ENCODE data around the gene PRR19.

PRR19 gene

DNA sequence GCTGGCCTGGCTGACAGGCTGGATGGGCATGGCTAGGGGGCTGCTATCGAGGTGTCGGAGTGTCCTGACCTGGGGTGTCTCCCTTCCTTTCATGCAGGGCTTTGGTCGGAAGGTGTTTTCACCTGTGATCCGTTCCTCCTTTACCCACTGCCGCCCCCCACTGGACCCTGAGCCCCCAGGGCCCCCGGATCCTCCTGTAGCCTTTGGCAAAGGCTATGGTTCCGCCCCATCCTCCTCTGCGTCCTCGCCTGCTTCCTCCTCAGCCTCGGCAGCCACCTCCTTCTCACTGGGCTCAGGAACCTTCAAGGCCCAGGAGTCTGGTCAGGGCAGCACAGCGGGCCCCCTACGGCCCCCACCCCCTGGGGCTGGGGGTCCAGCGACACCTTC, 11.8 kb upstream of the PRR19 start:
- Histone ChIP-seq H3K4me1 (ENCODE audit: control insufficient read depth, low read length) (peaks cover 18% of the 10 kb centered on the region), H3F3A (ENCODE audit: control insufficient read depth, insufficient read depth) (no peaks in the 10 kb centered on the region), H3K9me3 (ENCODE audit: control insufficient read depth, insufficient read depth, low read length) (no peaks in the 10 kb centered on the region), H4K20me1 (ENCODE audit: control insufficient read depth, insufficient read depth, low read depth, low read length) (0 out of 2 replicates have a peak, but pooled peaks cover 3% of the 10 kb centered on the region), H3K9me2 (replicated peaks; ENCODE audit: control insufficient read depth, low read length) (no peaks in the 10 kb centered on the region), H3K4me3 (ENCODE audit: low read length) (no peak overlapping the region), H3K79me2 (ENCODE audit: control insufficient read depth, low read length) (peaks cover 16% of the 10 kb centered on the region), H3K36me3 (ENCODE audit: control insufficient read depth, low read length) (peaks cover 90% of the 10 kb centered on the region), H3K27me3 (ENCODE audit: control insufficient read depth, low read length) (no peaks in the 10 kb centered on the region), H3K4me2 (ENCODE audit: low read length) (no peak overlapping the region), H3K27ac (ENCODE audit: low read depth, low read length) (no peak overlapping the region)
- TF ChIP-seq EZH2phosphoT487 (IDR thresholded peaks at IDR 0.05; ENCODE audit: borderline replicate concordance, low read length), result no peak
- TF ChIP-seq, protein P1, sequence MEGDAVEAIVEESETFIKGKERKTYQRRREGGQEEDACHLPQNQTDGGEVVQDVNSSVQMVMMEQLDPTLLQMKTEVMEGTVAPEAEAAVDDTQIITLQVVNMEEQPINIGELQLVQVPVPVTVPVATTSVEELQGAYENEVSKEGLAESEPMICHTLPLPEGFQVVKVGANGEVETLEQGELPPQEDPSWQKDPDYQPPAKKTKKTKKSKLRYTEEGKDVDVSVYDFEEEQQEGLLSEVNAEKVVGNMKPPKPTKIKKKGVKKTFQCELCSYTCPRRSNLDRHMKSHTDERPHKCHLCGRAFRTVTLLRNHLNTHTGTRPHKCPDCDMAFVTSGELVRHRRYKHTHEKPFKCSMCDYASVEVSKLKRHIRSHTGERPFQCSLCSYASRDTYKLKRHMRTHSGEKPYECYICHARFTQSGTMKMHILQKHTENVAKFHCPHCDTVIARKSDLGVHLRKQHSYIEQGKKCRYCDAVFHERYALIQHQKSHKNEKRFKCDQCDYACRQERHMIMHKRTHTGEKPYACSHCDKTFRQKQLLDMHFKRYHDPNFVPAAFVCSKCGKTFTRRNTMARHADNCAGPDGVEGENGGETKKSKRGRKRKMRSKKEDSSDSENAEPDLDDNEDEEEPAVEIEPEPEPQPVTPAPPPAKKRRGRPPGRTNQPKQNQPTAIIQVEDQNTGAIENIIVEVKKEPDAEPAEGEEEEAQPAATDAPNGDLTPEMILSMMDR (IDR thresholded peaks at IDR 0.05; ENCODE audit: low read depth, low read length, poor library complexity, severe bottlenecking), result no peak

DNA sequence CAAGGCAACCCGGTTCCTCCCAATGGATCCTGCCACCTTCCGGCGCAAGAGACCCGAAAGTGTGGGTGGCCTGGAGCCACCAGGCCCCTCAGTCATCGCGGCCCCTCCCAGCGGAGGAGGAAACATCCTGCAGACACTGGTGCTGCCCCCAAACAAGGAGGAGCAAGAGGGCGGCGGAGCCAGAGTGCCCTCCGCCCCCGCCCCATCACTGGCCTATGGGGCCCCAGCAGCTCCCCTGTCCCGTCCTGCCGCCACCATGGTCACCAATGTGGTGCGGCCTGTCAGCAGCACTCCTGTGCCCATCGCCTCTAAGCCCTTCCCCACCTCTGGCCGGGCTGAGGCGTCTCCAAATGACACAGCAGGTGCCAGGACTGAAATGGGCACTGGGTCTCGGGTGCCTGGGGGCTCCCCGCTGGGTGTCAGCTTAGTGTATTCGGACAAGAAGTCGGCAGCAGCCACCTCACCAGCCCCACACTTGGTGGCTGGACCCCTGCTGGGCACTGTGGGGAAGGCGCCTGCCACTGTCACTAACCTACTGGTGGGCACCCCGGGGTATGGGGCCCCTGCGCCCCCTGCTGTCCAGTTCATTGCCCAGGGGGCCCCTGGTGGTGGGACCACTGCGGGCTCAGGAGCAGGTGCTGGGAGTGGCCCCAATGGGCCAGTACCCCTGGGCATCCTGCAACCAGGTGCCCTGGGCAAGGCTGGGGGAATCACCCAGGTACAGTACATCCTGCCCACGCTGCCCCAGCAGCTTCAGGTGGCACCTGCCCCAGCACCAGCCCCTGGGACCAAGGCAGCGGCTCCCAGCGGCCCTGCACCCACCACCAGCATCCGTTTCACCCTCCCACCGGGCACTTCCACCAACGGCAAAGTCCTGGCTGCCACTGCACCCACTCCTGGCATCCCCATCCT, 11.2 kb upstream of the PRR19 start:
- Histone ChIP-seq H3K4me1 (ENCODE audit: control insufficient read depth, low read length) (peaks cover 13% of the 10 kb centered on the region), H3K4me3 (ENCODE audit: low read length) (no peak overlapping the region), H3K9me2 (replicated peaks; ENCODE audit: control insufficient read depth, low read length) (no peaks in the 10 kb centered on the region), H3K27me3 (ENCODE audit: control insufficient read depth, low read length) (no peaks in the 10 kb centered on the region), H3K9me3 (ENCODE audit: control insufficient read depth, insufficient read depth, low read length) (no peaks in the 10 kb centered on the region), H3K36me3 (ENCODE audit: control insufficient read depth, low read length) (peaks cover 93% of the 10 kb centered on the region), H3F3A (ENCODE audit: control insufficient read depth, insufficient read depth) (no peaks in the 10 kb centered on the region), H3K79me2 (ENCODE audit: control insufficient read depth, low read length) (peaks cover 10% of the 10 kb centered on the region), H4K20me1 (ENCODE audit: control insufficient read depth, insufficient read depth, low read depth, low read length) (no peaks in the 10 kb centered on the region), H3K27ac (ENCODE audit: low read depth, low read length) (no peak overlapping the region), H3K4me2 (ENCODE audit: low read length) (no peak overlapping the region)
- TF ChIP-seq, protein P1 (IDR thresholded peaks at IDR 0.05; ENCODE audit: low read depth, low read length, poor library complexity, severe bottlenecking), result peak; percentile 83
- no peak for TF ChIP-seq EZH2phosphoT487 (IDR thresholded peaks at IDR 0.05; ENCODE audit: borderline replicate concordance, low read length)

DNA sequence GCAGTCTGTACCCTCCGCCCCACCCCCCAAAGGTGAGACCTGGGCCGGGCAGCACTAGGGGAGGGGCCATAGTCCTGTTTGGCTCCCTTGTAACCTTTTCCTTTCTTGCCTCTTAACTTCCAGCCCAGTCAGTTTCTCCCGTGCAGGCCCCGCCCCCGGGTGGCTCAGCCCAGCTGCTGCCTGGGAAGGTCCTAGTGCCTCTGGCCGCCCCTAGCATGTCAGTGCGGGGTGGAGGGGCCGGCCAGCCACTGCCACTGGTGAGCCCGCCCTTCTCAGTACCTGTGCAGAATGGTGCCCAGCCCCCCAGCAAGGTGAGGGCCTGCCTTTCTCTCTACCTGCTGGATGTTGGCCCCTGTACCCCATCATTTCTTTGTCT, 10.5 kb upstream of the PRR19 start:
- TF ChIP-seq, protein P1 (IDR thresholded peaks at IDR 0.05; ENCODE audit: low read depth, low read length, poor library complexity, severe bottlenecking), result no peak
- TF ChIP-seq EZH2phosphoT487 (IDR thresholded peaks at IDR 0.05; ENCODE audit: borderline replicate concordance, low read length), result no peak
- Histone ChIP-seq H3K36me3 (ENCODE audit: control insufficient read depth, low read length) (peaks cover 93% of the 10 kb centered on the region), H3K9me3 (ENCODE audit: control insufficient read depth, insufficient read depth, low read length) (no peaks in the 10 kb centered on the region), H3K9me2 (replicated peaks; ENCODE audit: control insufficient read depth, low read length) (no peaks in the 10 kb centered on the region), H3K27me3 (ENCODE audit: control insufficient read depth, low read length) (no peaks in the 10 kb centered on the region), H3K4me1 (ENCODE audit: control insufficient read depth, low read length) (peaks cover 9% of the 10 kb centered on the region), H3K4me2 (ENCODE audit: low read length) (no peak overlapping the region), H3K79me2 (ENCODE audit: control insufficient read depth, low read length) (peaks cover 4% of the 10 kb centered on the region), H3F3A (ENCODE audit: control insufficient read depth, insufficient read depth) (no peaks in the 10 kb centered on the region), H3K27ac (ENCODE audit: low read depth, low read length) (no peak overlapping the region), H3K4me3 (ENCODE audit: low read length) (no peak overlapping the region), H4K20me1 (ENCODE audit: control insufficient read depth, insufficient read depth, low read depth, low read length) (no peaks in the 10 kb centered on the region)

Data from DOHH2 (cell line).